MCF 10A (cell line): ENCODE data around the gene SYT14. TPM values are rescaled to one million over a fixed set of nuclear protein-coding genes. Genes with fewer than 3 reads are reported as not detected.

Experiments used
- BruUV-seq: library from RNA; stranded (reverse); fragments of 400-500 nt; replicated peaks from 2 replicates; lab custom pipeline; 2021; lab: Mats Ljungman, UMichigan
- CTCF ChIA-PET: fragments of 300-600 bp; sonication (Branson Sonifier 250); formaldehyde crosslinking; extraction: SDS; loops from one replicate; lab custom pipeline; 2021; ENCODE audit warnings: antibody characterized with exemption, inconsistent platforms; lab: Yijun Ruan, JAX
- POLR2A ChIA-PET: fragments of 300-600, 350-650 bp; sonication (Branson Sonifier 250); formaldehyde crosslinking; extraction: SDS; loops from one replicate; lab custom pipeline; 2020; ENCODE audit warnings: antibody characterized with exemption, inconsistent platforms; lab: Yijun Ruan, JAX
- DNase-seq: peaks from one replicate; pipeline ENCODE4 v3.0.0-alpha.2; 2018; ENCODE audit not compliant: unreplicated experiment
- H3K27ac Mint-ChIP-seq: one replicate; pipeline ENCODE4 v1.8.0; 2022; ENCODE audit warnings: mild to moderate bottlenecking, low read depth, mixed read lengths; ENCODE audit not compliant: unreplicated experiment
- H3K27me3 Mint-ChIP-seq: one replicate; pipeline ENCODE4 v1.8.0; 2022; ENCODE audit warnings: mixed read lengths; ENCODE audit not compliant: insufficient read depth, unreplicated experiment
- H3K36me3 Mint-ChIP-seq: one replicate; pipeline ENCODE4 v1.8.0; 2022; ENCODE audit warnings: mild to moderate bottlenecking, moderate library complexity, mixed read lengths; ENCODE audit not compliant: insufficient read depth, unreplicated experiment
- H3K4me1 Mint-ChIP-seq: one replicate; pipeline ENCODE4 v1.8.0; 2022; ENCODE audit warnings: mixed read lengths; ENCODE audit not compliant: insufficient read depth, unreplicated experiment
- H3K4me3 Mint-ChIP-seq: one replicate; pipeline ENCODE4 v1.8.0; 2022; ENCODE audit warnings: mild to moderate bottlenecking, moderate library complexity, mixed read lengths; ENCODE audit not compliant: unreplicated experiment
- H3K9me3 Mint-ChIP-seq: one replicate; pipeline ENCODE4 v1.8.0; 2022; ENCODE audit warnings: mixed read lengths; ENCODE audit not compliant: unreplicated experiment
- CTCF ChIP-seq: fragments of 200-600 bp; IDR thresholded peaks from one replicate; pipeline ENCODE4 v1.8.0; 2022; ENCODE audit warnings: antibody characterized with exemption, mild to moderate bottlenecking; ENCODE audit not compliant: unreplicated experiment
- intact Hi-C: fragments of 100-400 bp; cut with micrococcal nuclease; formaldehyde crosslinking; loops from 2 replicates; pipeline ENCODE4 v1.14.1; 2022
- total RNA-seq: library from RNA; stranded (reverse); gene quantifications from 2 replicates; pipeline ENCODE4 v1.2.3, GENCODE V29; 2022

Gene SYT14
- total RNA-seq, 1 experiment from 2014 or later = 0.79 TPM

- Mint-ChIP-seq H3K27me3 (peaks cover 37% of the 10 kb centered on the region), H3K9me3 (no peaks in the 10 kb centered on the region), H3K4me1 (no peaks in the 10 kb centered on the region), H3K27ac (no peak overlapping the region), H3K4me3 (no peak overlapping the region), H3K36me3 (no peaks in the 10 kb centered on the region)
- DNase-seq = no peak
- no TSS peak for BruUV-seq
- ChIA-PET POLR2A (interaction anchor here (0.6 to 1.8 kb wide), 2 partner anchors 11 to 103 kb away, joined by 3 to 6 read pairs; no protein-coding TSS in a partner anchor), CTCF (no interaction called here)
- intact Hi-C loops = no loop called here
- TF ChIP-seq CTCF = no peak
These were observed 147.3 kb downstream of the SYT14 start for GRCh38 chr1:210085359-210085758.

GRCh38 chr1:210087058-210087457 is 149.0 kb downstream of the SYT14 start:
- no TSS peak for BruUV-seq
- H3K4me1 Mint-ChIP-seq = no peaks in the 10 kb centered on the region
- ChIA-PET CTCF (no interaction called here), POLR2A (interaction anchor here (0.5 to 1.8 kb wide), 2 partner anchors 9 to 1703 kb away, joined by 3 to 6 read pairs; no protein-coding TSS in a partner anchor)
- no peaks in the 10 kb centered on the region for H3K36me3 Mint-ChIP-seq
- intact Hi-C loops = no loop called here
- H3K27ac Mint-ChIP-seq = no peak overlapping the region
- no peak for DNase-seq
- no peak overlapping the region for H3K4me3 Mint-ChIP-seq
- H3K27me3 Mint-ChIP-seq = peaks cover 20% of the 10 kb centered on the region
- no peaks in the 10 kb centered on the region for H3K9me3 Mint-ChIP-seq
- TF ChIP-seq CTCF = no peak

DNA sequence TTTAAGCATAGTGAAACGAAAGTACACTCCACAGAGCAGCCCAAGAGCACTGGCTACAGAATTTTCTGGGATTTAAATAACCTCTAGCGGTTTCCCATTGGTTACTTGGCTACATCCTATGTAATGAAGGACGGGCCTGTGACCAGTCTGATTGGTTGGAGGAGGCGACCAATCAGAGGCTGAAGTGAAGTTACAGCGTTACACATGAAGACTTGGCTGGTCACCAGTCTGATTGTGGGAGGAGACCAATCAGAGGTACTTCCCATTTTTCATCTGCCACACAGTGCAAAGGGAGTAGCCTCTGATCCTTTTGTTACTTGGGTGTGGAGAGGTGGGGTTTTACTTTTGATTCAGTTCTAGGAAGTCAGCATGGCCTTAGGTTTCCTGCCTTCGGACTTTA is 151.8 kb downstream of the SYT14 start:
- Mint-ChIP-seq H3K27me3 (peaks cover 40% of the 10 kb centered on the region), H3K4me1 (no peaks in the 10 kb centered on the region), H3K27ac (no peak overlapping the region), H3K36me3 (no peaks in the 10 kb centered on the region), H3K9me3 (no peaks in the 10 kb centered on the region), H3K4me3 (no peak overlapping the region)
- peak; percentile 38 for DNase-seq
- CTCF ChIA-PET = no interaction called here
- BruUV-seq = no TSS peak
- POLR2A ChIA-PET = interaction anchor here (0.7 kb wide), 1 partner anchor 31 kb away, joined by 3 read pairs; no protein-coding TSS in a partner anchor
- intact Hi-C loops = no loop called here
- no peak for TF ChIP-seq CTCF

DNA sequence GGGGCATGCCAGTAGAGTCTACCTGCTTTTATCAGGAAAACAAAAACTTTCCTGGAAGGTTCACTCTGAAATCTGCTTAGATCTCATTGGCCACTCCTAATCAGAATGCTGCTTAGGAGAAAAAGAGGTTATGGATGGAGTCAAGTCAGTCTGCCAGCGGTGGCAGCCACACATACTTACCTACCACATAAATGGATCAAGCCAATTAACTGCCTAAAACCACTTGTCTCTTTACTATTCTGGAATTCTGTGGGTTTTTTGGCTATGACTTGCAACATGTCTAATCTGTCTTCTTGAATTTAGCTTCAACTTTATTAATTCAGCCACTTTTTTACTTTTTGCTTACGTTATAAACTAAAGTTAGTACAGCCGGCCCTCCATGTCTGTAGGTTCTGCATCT is 154.3 kb downstream of the SYT14 start:
- Mint-ChIP-seq H3K4me3 (no peak overlapping the region), H3K36me3 (no peaks in the 10 kb centered on the region), H3K4me1 (no peaks in the 10 kb centered on the region), H3K27me3 (peaks cover 52% of the 10 kb centered on the region), H3K27ac (no peak overlapping the region), H3K9me3 (no peaks in the 10 kb centered on the region)
- intact Hi-C loops = no loop called here
- no peak for DNase-seq
- no peak for TF ChIP-seq CTCF
- POLR2A ChIA-PET = no interaction called here
- no TSS peak for BruUV-seq
- CTCF ChIA-PET = interaction anchor here (0.9 kb wide), 1 partner anchor 33 kb away, joined by 3 read pairs; no protein-coding TSS in a partner anchor
